Liver (tissue), 9 donors: ENCODE data around the gene ZNF93. TPM values are rescaled to one million over a fixed set of nuclear protein-coding genes. Genes with fewer than 3 reads are reported as not detected.
"Not testable (repeated sequence)": the region's sequence is repeated elsewhere in the genome, so short reads cannot be mapped to it uniquely, and the experiment has no call there.

ENCODE experiments used
- DNase-seq: peaks from one replicate; pipeline ENCODE4 v3.0.0-alpha.2; 2017; ENCODE audit warnings: low spot score
- H3K27ac ChIP-seq, 2 donors: one replicate each; pipeline ENCODE4 v1.7.0; 2013; ENCODE audit warnings: inconsistent platforms in 2 of 2, low read length in 2 of 2, control low read depth in 1 of 2, low read depth in 1 of 2, mild to moderate bottlenecking in 1 of 2
- H3K27me3 ChIP-seq, 4 donors: one replicate each; pipeline versions ENCODE4 v1.6.1 to v1.7.0; 2013; ENCODE audit warnings: low read length in 3 of 4, inconsistent platforms in 1 of 4, mild to moderate bottlenecking in 1 of 4, moderate library complexity in 1 of 4; ENCODE audit not compliant: control insufficient read depth in 4 of 4, insufficient read depth in 4 of 4
- H3K36me3 ChIP-seq, 4 donors: one replicate each; pipeline versions ENCODE4 v1.6.1 to v1.7.0; 2013; ENCODE audit warnings: low read length in 3 of 4, mild to moderate bottlenecking in 3 of 4, low read depth in 1 of 4, moderate library complexity in 1 of 4; ENCODE audit not compliant: control insufficient read depth in 4 of 4, insufficient read depth in 3 of 4
- H3K4me1 ChIP-seq, 4 donors: one replicate each; pipeline versions ENCODE4 v1.6.1 to v1.7.0; 2013; ENCODE audit warnings: low read length in 3 of 4, mild to moderate bottlenecking in 3 of 4, moderate library complexity in 1 of 4; ENCODE audit not compliant: control insufficient read depth in 4 of 4, insufficient read depth in 4 of 4
- H3K4me3 ChIP-seq, 3 donors: one replicate each; pipeline versions ENCODE4 v1.6.1 to v1.7.0; 2013; ENCODE audit warnings: low read length in 3 of 3, control low read depth in 1 of 3, low read depth in 1 of 3, mild to moderate bottlenecking in 1 of 3
- H3K9ac ChIP-seq, 2 donors: one replicate each; pipeline ENCODE4 v1.7.0; 2013; ENCODE audit warnings: low read length in 2 of 2, mild to moderate bottlenecking in 2 of 2, moderate library complexity in 2 of 2, control low read depth in 1 of 2, low read depth in 1 of 2
- H3K9me3 ChIP-seq, 4 donors: one replicate each; pipeline versions ENCODE4 v1.6.1 to v1.7.0; 2013; ENCODE audit warnings: low read length in 3 of 4; ENCODE audit not compliant: control insufficient read depth in 4 of 4
- EGR1 ChIP-seq, 2 donors: IDR thresholded peaks; 2 replicates each; pipeline ENCODE4 v1.6.1; 2016 to 2018; ENCODE audit warnings: antibody characterized with exemption in 2 of 2, low read depth in 2 of 2
- FOXA1 ChIP-seq: IDR thresholded peaks from 2 replicates; pipeline ENCODE4 v1.6.1; 2016; ENCODE audit warnings: antibody characterized with exemption
- FOXA2 ChIP-seq: IDR thresholded peaks from 2 replicates; pipeline ENCODE4 v1.6.1; 2016; ENCODE audit warnings: antibody characterized with exemption
- GABPA ChIP-seq, 2 donors: IDR thresholded peaks in 1 of 2; conservative IDR thresholded peaks in 1 of 2; 2 replicates each; pipeline ENCODE4 v1.6.1; 2016; ENCODE audit warnings: antibody characterized with exemption in 2 of 2, mild to moderate bottlenecking in 1 of 2, moderate library complexity in 1 of 2
- HNF4A ChIP-seq, 2 donors: conservative IDR thresholded peaks; 2 replicates each; pipeline ENCODE4 v1.6.1; 2016; ENCODE audit warnings: antibody characterized with exemption in 2 of 2, mild to moderate bottlenecking in 2 of 2
- HNF4G ChIP-seq: IDR thresholded peaks from 2 replicates; pipeline ENCODE4 v1.6.1; 2016; ENCODE audit warnings: antibody characterized with exemption
- JUND ChIP-seq, 2 donors: IDR thresholded peaks; 2 replicates each; pipeline ENCODE4 v1.6.1; 2016; ENCODE audit warnings: antibody characterized with exemption in 2 of 2
- NR2F2 ChIP-seq: IDR thresholded peaks from 2 replicates; pipeline ENCODE4 v1.6.1; 2016; ENCODE audit warnings: antibody characterized with exemption
- TAF1 ChIP-seq: conservative IDR thresholded peaks from 2 replicates; pipeline ENCODE4 v1.6.1; 2016; ENCODE audit warnings: antibody characterized with exemption, mild to moderate bottlenecking
- YY1 ChIP-seq: IDR thresholded peaks from 2 replicates; pipeline ENCODE4 v1.6.1; 2016; ENCODE audit warnings: antibody characterized with exemption, mild to moderate bottlenecking
- WGBS: extraction: QIAGEN DNeasy Blood & Tissue Kit; methylation state at CpG from one replicate; pipeline ENCODE4 v1.1.7; 2013; 5-methylcytosine and 5-hydroxymethylcytosine counted together
- polyA plus RNA-seq, 2 donors: library from polyadenylated mRNA; stranded (reverse) in 1 of 2; unstranded in 1 of 2; fragments of 200-250 nt in 1 of 2; fragments of >200 nt in 1 of 2; fragmentation: Nextera tagmentation in 1 of 2; extraction: Ambion mirVana in 1 of 2; gene quantifications; one replicate each; pipeline versions ENCODE4 v1.2.1 to v1.2.3, GENCODE V29; 2013 to 2015
- total RNA-seq, 2 donors: library from RNA; depleted of rRNA; stranded (reverse); fragments of >200 nt; gene quantifications; one replicate each; pipeline ENCODE4 v1.2.3, GENCODE V29; 2014
- TF ChIP-seq, protein P1 (sequence below): IDR thresholded peaks from 2 replicates; pipeline ENCODE4 v1.6.1; 2016; ENCODE audit warnings: antibody characterized with exemption
- TF ChIP-seq, protein P2 (sequence below): IDR thresholded peaks from 2 replicates; pipeline ENCODE4 v1.6.1; 2016; ENCODE audit warnings: antibody characterized with exemption, mild to moderate bottlenecking
- TF ChIP-seq, protein P3 (sequence below): IDR thresholded peaks from 2 replicates; pipeline ENCODE4 v1.6.1; 2016; ENCODE audit warnings: antibody characterized with exemption
- TF ChIP-seq, protein P4 (sequence below): IDR thresholded peaks from 2 replicates; pipeline ENCODE4 v1.6.1; 2016; ENCODE audit warnings: antibody characterized with exemption
- donor health status: healthy.
- donor health status: healthy.
- donor health status: healthy.
- donor health status: healthy.
- donor health status: healthy.

The ZNF93 gene
- total and polyA plus RNA-seq, 4 donors, result 0.24 to 3.2 (median 0.64) TPM

DNA sequence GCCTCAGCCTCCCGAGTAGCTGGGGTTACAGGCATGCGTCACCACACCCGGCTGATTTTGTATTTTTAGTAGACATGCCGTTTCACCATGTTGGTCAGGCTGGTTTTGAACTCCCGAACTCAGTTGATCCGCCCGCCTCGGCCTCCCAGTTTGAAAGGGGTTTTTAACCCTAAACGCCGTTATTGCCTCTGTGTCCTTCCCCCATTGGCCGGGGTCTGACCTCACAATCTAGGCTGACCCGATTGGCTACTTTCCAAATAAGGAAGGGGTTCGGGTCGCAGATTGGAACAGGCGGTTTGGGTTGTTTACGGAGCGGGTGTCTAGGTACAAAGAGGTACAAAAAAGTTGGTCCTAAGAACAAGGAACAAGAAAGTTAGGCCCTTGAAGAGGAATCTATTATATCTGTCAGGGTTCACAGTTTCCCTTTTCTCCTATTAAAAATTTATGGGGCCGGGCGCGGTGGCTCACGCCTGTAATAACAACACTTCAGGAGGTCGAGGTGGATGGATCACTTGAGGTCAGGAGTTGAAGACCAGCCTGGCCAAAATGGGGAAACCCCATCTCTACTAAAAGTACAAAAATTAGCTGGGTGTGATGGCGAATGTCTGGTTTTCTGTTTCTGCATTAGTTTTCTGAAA, 34.0 kb upstream of the ZNF93 start:
- peak overlapping the region; percentile 82 to 92 for H3K27ac ChIP-seq
- 8% methylated on average over 23 of the region's 23 CpGs for WGBS
- H3K27me3 ChIP-seq, result no peaks in the 10 kb centered on the region
- TF ChIP-seq HNF4A (conservative IDR thresholded peaks at IDR 0.05) (no peak), HNF4G (no peak), NR2F2 (peak; percentile 14), EGR1 (IDR thresholded peaks at IDR 0.05; ENCODE audit: low read depth in 2 of 2) (no peak), GABPA (IDR thresholded peaks at IDR 0.05 in 1 of 2, conservative IDR thresholded peaks at IDR 0.05 in 1 of 2) (no peak)
- TF ChIP-seq, protein P1, sequence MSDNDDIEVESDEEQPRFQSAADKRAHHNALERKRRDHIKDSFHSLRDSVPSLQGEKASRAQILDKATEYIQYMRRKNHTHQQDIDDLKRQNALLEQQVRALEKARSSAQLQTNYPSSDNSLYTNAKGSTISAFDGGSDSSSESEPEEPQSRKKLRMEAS, result no peak
- TF ChIP-seq, protein P2, sequence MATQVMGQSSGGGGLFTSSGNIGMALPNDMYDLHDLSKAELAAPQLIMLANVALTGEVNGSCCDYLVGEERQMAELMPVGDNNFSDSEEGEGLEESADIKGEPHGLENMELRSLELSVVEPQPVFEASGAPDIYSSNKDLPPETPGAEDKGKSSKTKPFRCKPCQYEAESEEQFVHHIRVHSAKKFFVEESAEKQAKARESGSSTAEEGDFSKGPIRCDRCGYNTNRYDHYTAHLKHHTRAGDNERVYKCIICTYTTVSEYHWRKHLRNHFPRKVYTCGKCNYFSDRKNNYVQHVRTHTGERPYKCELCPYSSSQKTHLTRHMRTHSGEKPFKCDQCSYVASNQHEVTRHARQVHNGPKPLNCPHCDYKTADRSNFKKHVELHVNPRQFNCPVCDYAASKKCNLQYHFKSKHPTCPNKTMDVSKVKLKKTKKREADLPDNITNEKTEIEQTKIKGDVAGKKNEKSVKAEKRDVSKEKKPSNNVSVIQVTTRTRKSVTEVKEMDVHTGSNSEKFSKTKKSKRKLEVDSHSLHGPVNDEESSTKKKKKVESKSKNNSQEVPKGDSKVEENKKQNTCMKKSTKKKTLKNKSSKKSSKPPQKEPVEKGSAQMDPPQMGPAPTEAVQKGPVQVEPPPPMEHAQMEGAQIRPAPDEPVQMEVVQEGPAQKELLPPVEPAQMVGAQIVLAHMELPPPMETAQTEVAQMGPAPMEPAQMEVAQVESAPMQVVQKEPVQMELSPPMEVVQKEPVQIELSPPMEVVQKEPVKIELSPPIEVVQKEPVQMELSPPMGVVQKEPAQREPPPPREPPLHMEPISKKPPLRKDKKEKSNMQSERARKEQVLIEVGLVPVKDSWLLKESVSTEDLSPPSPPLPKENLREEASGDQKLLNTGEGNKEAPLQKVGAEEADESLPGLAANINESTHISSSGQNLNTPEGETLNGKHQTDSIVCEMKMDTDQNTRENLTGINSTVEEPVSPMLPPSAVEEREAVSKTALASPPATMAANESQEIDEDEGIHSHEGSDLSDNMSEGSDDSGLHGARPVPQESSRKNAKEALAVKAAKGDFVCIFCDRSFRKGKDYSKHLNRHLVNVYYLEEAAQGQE, result no peak
- H3K4me3 ChIP-seq, result peak overlapping the region; percentile 79 to 92 (median 91)
- peaks cover 0 to 13% (median 6%) of the 10 kb centered on the region in 4 donors for H3K4me1 ChIP-seq
- H3K9me3 ChIP-seq, result peaks cover 3 to 22% (median 9%) of the 10 kb centered on the region in 4 donors
- H3K9ac ChIP-seq, result peak overlapping the region; percentile 74 to 84
- peak; percentile 35 for DNase-seq
- H3K36me3 ChIP-seq, result peaks cover 0 to 6% (median under 1%) of the 10 kb centered on the region in 4 donors

DNA sequence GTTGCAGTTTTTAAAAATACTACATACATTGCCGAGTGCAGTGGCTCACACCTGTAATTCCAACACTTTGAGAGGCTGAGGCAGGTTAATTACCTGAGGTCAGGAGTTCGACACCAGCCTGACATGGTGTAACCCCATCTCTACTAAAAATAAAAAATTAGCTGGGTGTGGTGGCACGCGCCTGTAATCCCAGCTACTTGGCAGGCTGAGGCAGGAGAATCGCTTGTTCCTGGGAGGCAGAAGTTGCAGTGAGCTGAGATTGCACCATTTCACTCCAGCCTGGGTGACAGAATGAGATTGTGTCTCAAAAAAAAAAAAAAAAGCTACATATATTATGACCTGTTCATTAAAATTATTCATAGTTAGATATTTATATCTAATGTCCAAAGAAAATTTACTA, 30.7 kb upstream of the ZNF93 start:
- DNase-seq, H3K9ac ChIP-seq, H3K27ac ChIP-seq, H3K27me3 ChIP-seq, H3K4me3 ChIP-seq: not testable (repeated sequence)
- H3K36me3 ChIP-seq, result peaks cover 2 to 16% (median 8%) of the 10 kb centered on the region in 4 donors
- peaks cover 11 to 32% (median 14%) of the 10 kb centered on the region in 4 donors for H3K9me3 ChIP-seq
- H3K4me1 ChIP-seq, result peaks cover 0 to 13% (median 6%) of the 10 kb centered on the region in 4 donors
- 98% methylated on average over 5 of the region's 5 CpGs for WGBS

DNA sequence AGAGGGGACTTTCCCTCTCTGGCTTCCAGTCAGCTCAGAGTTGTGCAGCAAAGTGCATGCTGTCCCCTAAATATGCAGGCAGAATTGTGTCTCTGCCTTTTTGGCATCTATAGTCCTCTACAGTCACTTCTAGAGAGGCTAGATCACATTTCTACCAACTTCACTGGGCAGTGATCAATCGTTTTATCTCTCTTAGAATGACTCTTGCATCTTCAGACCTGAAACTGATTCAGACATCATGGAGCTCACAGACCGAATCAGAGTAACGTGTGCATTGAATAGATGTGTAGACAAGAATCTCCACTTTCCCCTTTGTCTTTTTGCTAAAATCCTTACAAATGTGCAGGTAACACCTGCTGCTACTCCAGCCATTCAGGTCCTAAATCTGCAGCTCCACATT, 28.8 kb upstream of the ZNF93 start:
- no peak overlapping the region for H3K9ac ChIP-seq
- DNase-seq, result no peak
- H3K27me3 ChIP-seq, result no peaks in the 10 kb centered on the region
- WGBS, result 86% methylated on average over 3 of the region's 3 CpGs
- peaks cover 13 to 37% (median 15%) of the 10 kb centered on the region in 4 donors for H3K9me3 ChIP-seq
- no peak overlapping the region for H3K27ac ChIP-seq
- H3K4me1 ChIP-seq, result peaks cover 0 to 7% (median 3%) of the 10 kb centered on the region in 4 donors
- peaks cover 2 to 20% (median 9%) of the 10 kb centered on the region in 4 donors for H3K36me3 ChIP-seq
- peak overlapping the region in 1 of 3 donors; percentile 54 for H3K4me3 ChIP-seq
- TF ChIP-seq YY1 (no peak), FOXA1 (no peak), FOXA2 (no peak), HNF4A (conservative IDR thresholded peaks at IDR 0.05) (no peak), NR2F2 (no peak), JUND (IDR thresholded peaks at IDR 0.05) (no peak), TAF1 (no peak)
- TF ChIP-seq, protein P3, sequence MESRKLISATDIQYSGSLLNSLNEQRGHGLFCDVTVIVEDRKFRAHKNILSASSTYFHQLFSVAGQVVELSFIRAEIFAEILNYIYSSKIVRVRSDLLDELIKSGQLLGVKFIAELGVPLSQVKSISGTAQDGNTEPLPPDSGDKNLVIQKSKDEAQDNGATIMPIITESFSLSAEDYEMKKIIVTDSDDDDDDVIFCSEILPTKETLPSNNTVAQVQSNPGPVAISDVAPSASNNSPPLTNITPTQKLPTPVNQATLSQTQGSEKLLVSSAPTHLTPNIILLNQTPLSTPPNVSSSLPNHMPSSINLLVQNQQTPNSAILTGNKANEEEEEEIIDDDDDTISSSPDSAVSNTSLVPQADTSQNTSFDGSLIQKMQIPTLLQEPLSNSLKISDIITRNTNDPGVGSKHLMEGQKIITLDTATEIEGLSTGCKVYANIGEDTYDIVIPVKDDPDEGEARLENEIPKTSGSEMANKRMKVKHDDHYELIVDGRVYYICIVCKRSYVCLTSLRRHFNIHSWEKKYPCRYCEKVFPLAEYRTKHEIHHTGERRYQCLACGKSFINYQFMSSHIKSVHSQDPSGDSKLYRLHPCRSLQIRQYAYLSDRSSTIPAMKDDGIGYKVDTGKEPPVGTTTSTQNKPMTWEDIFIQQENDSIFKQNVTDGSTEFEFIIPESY, result no peak
- TF ChIP-seq, protein P1, result no peak
- TF ChIP-seq, protein P2, result no peak
- TF ChIP-seq, protein P4, sequence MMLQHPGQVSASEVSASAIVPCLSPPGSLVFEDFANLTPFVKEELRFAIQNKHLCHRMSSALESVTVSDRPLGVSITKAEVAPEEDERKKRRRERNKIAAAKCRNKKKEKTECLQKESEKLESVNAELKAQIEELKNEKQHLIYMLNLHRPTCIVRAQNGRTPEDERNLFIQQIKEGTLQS, result no peak
